Measurements from ENCODE around the gene RPL7A.

Gene RPL7A

GRCh38 chr9:133362359-133363044 lies 14.5 kb downstream of the RPL7A start:
- peaks cover 55% of the 10 kb centered on the region for H3K36me3 ChIP-seq (ENCODE audit: insufficient read depth, low read length)
- H3K27me3 ChIP-seq (ENCODE audit: control insufficient read depth in 1 of 2, insufficient read depth in 2 of 2, low read length in 2 of 2): no peaks in the 10 kb centered on the region
- no peaks in the 10 kb centered on the region for H3K9me3 ChIP-seq (ENCODE audit: low read length)
- H3K27ac ChIP-seq (ENCODE audit: low read depth, low read length): no peak overlapping the region
- H3K4me1 ChIP-seq (ENCODE audit: insufficient read depth, low read length): peaks cover 7% of the 10 kb centered on the region
- H3K4me3 ChIP-seq (ENCODE audit: low read depth in 1 of 2, low read length in 2 of 2): no peak overlapping the region
- H3K9ac ChIP-seq (ENCODE audit: low read length): no peak overlapping the region

GRCh38 chr9:133366435-133366834 lies 18.4 kb downstream of the RPL7A start:
- Histone ChIP-seq H3K4me3 (ENCODE audit: low read depth in 1 of 2, low read length in 2 of 2) (no peak overlapping the region), H3K4me1 (ENCODE audit: insufficient read depth, low read length) (peaks cover 33% of the 10 kb centered on the region), H3K36me3 (ENCODE audit: insufficient read depth, low read length) (peaks cover 59% of the 10 kb centered on the region), H3K9me3 (ENCODE audit: low read length) (no peaks in the 10 kb centered on the region), H3K9ac (ENCODE audit: low read length) (no peak overlapping the region), H3K27me3 (ENCODE audit: control insufficient read depth in 1 of 2, insufficient read depth in 2 of 2, low read length in 2 of 2) (no peaks in the 10 kb centered on the region), H3K27ac (ENCODE audit: low read depth, low read length) (no peak overlapping the region)

DNA sequence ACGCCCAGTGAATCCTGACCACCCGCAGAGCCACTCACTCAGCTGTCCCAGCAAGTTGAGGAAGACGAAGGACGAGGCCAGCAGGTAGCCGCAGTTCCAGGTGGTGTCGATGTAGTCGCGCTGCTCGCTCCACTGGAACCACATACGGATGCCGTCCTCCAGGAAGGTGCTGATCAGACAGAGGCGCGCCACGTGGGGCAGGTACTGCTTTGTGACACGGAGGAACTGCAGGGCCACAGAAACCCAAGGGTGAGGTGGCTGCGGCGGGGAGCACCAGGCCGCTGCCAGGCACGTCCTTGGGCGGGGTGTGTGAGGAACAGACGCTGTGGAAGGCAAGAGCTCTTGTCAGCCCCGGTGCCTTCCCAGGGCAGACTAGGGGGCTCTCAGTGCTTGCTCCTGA lies 19.2 kb downstream of the RPL7A start:
- Histone ChIP-seq H3K27me3 (ENCODE audit: control insufficient read depth in 1 of 2, insufficient read depth in 2 of 2, low read length in 2 of 2) (no peaks in the 10 kb centered on the region), H3K4me1 (ENCODE audit: insufficient read depth, low read length) (peaks cover 41% of the 10 kb centered on the region), H3K4me3 (ENCODE audit: low read depth in 1 of 2, low read length in 2 of 2) (no peak overlapping the region), H3K9ac (ENCODE audit: low read length) (no peak overlapping the region), H3K36me3 (ENCODE audit: insufficient read depth, low read length) (peaks cover 51% of the 10 kb centered on the region), H3K9me3 (ENCODE audit: low read length) (no peaks in the 10 kb centered on the region), H3K27ac (ENCODE audit: low read depth, low read length) (no peak overlapping the region)

DNA sequence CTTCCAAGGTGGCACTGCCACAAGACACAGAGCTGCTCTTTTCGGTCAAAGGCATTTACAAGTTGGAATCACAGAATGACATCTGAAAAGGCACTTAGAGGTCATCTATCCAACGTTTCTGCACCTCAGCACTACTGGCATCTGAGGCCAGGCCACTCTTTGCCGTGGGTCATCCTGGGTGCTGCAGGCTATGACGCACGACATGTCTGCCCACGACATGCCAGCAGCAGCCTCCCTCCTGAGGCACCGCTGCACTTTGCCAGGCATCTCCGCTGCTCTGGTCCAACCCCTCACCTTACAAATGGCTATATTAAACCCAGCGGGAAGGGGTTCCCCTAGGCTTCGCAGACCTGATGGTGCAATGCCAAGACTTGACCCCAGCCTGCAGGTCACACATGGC lies 19.8 kb downstream of the RPL7A start:
- no peaks in the 10 kb centered on the region for H3K9me3 ChIP-seq (ENCODE audit: low read length)
- H3K4me1 ChIP-seq (ENCODE audit: insufficient read depth, low read length): peaks cover 47% of the 10 kb centered on the region
- no peaks in the 10 kb centered on the region for H3K27me3 ChIP-seq (ENCODE audit: control insufficient read depth in 1 of 2, insufficient read depth in 2 of 2, low read length in 2 of 2)
- no peak overlapping the region for H3K27ac ChIP-seq (ENCODE audit: low read depth, low read length)
- H3K4me3 ChIP-seq (ENCODE audit: low read depth in 1 of 2, low read length in 2 of 2): no peak overlapping the region
- peaks cover 49% of the 10 kb centered on the region for H3K36me3 ChIP-seq (ENCODE audit: insufficient read depth, low read length)
- H3K9ac ChIP-seq (ENCODE audit: low read length): no peak overlapping the region

DNA sequence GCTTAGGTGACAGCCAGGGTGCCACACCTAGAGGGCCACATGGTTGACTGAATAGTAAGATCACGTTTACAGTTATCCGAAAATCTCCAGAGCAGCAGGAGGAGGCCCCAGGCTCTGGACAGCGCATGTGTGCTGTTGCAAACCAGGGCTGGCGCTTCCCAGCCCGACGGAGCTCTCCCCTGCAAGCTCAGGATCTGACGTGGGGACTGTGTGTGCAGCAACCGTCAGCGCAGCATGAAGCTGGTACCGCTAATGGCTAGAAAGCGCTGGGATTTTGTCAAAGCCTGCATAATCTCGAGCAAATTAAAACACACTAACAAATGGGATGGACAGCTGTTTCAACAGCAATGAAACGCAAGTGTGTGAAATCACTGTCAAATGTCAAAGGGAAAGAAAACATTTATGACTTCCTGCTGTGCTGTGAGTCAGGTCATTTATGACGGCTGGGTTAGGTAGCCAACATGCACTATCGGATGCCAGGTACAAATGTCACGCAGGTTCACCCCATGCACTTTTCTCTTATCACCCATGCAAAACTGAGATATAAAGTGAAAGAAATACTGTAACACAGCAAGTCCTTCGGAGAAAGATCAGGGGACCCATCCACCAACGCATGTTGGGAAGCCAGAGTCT lies 20.3 kb downstream of the RPL7A start:
- no peaks in the 10 kb centered on the region for H3K9me3 ChIP-seq (ENCODE audit: low read length)
- H3K36me3 ChIP-seq (ENCODE audit: insufficient read depth, low read length): peaks cover 48% of the 10 kb centered on the region
- H3K27ac ChIP-seq (ENCODE audit: low read depth, low read length): no peak overlapping the region
- no peak overlapping the region for H3K4me3 ChIP-seq (ENCODE audit: low read depth in 1 of 2, low read length in 2 of 2)
- no peaks in the 10 kb centered on the region for H3K27me3 ChIP-seq (ENCODE audit: control insufficient read depth in 1 of 2, insufficient read depth in 2 of 2, low read length in 2 of 2)
- peaks cover 49% of the 10 kb centered on the region for H3K4me1 ChIP-seq (ENCODE audit: insufficient read depth, low read length)
- H3K9ac ChIP-seq (ENCODE audit: low read length): no peak overlapping the region

DNA sequence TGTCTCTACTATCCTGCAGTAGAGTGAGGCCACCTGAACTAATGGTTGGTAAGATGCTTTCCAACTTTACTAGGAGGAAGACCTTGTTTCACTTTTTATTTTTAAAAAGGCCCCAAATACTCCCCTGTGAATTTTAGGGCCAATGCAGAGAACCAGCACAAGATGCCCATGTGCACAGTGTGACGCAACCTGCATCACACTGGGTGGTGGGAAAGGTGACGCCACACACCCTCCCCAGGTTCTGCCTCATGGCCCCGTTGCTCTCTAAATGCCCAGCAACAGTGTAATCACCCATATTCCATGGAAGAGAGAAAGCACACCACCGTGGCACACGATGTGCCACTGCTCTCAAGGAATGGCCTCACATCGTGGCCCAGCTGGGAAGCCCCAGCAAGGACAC lies 21.4 kb downstream of the RPL7A start:
- Histone ChIP-seq H3K4me3 (ENCODE audit: low read depth in 1 of 2, low read length in 2 of 2) (no peak overlapping the region), H3K9ac (ENCODE audit: low read length) (no peak overlapping the region), H3K9me3 (ENCODE audit: low read length) (no peaks in the 10 kb centered on the region), H3K27me3 (ENCODE audit: control insufficient read depth in 1 of 2, insufficient read depth in 2 of 2, low read length in 2 of 2) (no peaks in the 10 kb centered on the region), H3K27ac (ENCODE audit: low read depth, low read length) (no peak overlapping the region), H3K4me1 (ENCODE audit: insufficient read depth, low read length) (peaks cover 49% of the 10 kb centered on the region), H3K36me3 (ENCODE audit: insufficient read depth, low read length) (peaks cover 39% of the 10 kb centered on the region)

DNA sequence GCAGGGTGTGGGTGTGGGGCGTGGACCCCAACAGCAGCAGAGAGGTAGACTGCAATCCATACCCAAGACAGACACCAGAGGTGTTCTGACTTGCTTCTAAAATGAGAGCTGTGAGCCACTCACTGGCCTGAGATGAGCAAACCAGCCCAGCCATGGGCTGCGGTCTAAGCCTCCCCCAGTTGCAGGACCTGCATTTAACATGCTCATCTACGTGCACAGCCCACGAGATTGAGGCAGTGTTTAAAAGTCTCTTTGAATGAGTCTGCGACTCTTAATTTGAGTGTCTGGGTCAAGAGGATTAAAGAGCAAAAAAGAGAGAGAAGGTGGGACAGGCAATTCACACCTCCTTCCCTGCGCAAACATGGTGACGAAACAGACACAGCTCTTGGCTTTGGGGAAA lies 21.9 kb downstream of the RPL7A start:
- H3K4me1 ChIP-seq (ENCODE audit: insufficient read depth, low read length): peaks cover 54% of the 10 kb centered on the region
- H3K36me3 ChIP-seq (ENCODE audit: insufficient read depth, low read length): peaks cover 39% of the 10 kb centered on the region
- H3K9ac ChIP-seq (ENCODE audit: low read length): no peak overlapping the region

GRCh38 chr9:133370685-133371084 lies 22.7 kb downstream of the RPL7A start:
- H3K27ac ChIP-seq (ENCODE audit: low read depth, low read length): no peak overlapping the region
- no peaks in the 10 kb centered on the region for H3K9me3 ChIP-seq (ENCODE audit: low read length)
- no peak overlapping the region for H3K4me3 ChIP-seq (ENCODE audit: low read depth in 1 of 2, low read length in 2 of 2)
- H3K36me3 ChIP-seq (ENCODE audit: insufficient read depth, low read length): peaks cover 36% of the 10 kb centered on the region
- H3K9ac ChIP-seq (ENCODE audit: low read length): no peak overlapping the region
- H3K27me3 ChIP-seq (ENCODE audit: control insufficient read depth in 1 of 2, insufficient read depth in 2 of 2, low read length in 2 of 2): no peaks in the 10 kb centered on the region
- peaks cover 56% of the 10 kb centered on the region for H3K4me1 ChIP-seq (ENCODE audit: insufficient read depth, low read length)

More for the DNA sequence above, 21.9 kb downstream of the RPL7A start:
- H3K4me3 ChIP-seq (ENCODE audit: low read depth in 1 of 2, low read length in 2 of 2): no peak overlapping the region
- H3K27me3 ChIP-seq (ENCODE audit: control insufficient read depth in 1 of 2, insufficient read depth in 2 of 2, low read length in 2 of 2): no peaks in the 10 kb centered on the region
- no peak overlapping the region for H3K27ac ChIP-seq (ENCODE audit: low read depth, low read length)
- no peaks in the 10 kb centered on the region for H3K9me3 ChIP-seq (ENCODE audit: low read length)

- H3K4me3 ChIP-seq (ENCODE audit: low read depth in 1 of 2, low read length in 2 of 2): no peak overlapping the region
- H3K9ac ChIP-seq (ENCODE audit: low read length): no peak overlapping the region
- no peaks in the 10 kb centered on the region for H3K27me3 ChIP-seq (ENCODE audit: control insufficient read depth in 1 of 2, insufficient read depth in 2 of 2, low read length in 2 of 2)
- H3K36me3 ChIP-seq (ENCODE audit: insufficient read depth, low read length): peaks cover 30% of the 10 kb centered on the region
- H3K4me1 ChIP-seq (ENCODE audit: insufficient read depth, low read length): peaks cover 56% of the 10 kb centered on the region
- no peaks in the 10 kb centered on the region for H3K9me3 ChIP-seq (ENCODE audit: low read length)
- no peak overlapping the region for H3K27ac ChIP-seq (ENCODE audit: low read depth, low read length)
Observed at GRCh38 chr9:133371261-133371711, 23.3 kb downstream of the RPL7A start.

DNA sequence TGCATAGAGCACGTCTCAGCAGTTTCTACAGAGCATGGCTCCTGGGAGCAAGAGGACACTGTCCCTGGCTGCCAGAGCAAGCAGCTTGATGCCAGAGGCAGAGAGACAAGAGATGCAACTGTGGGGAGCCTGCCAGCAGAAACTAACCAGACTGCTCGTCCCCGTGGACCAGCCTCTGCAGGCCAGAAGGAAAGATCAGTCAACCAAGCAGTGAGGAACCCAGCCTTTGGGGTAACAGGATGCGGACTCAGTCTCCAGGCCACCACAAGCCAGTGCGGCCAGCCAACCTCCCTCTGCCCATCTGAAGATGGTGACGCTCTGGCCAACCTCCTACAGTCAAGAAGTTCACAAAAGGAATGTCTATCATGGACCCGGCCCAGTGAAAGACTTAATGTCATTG lies 24.1 kb downstream of the RPL7A start:
- H3K36me3 ChIP-seq (ENCODE audit: insufficient read depth, low read length): peaks cover 21% of the 10 kb centered on the region
- peaks cover 60% of the 10 kb centered on the region for H3K4me1 ChIP-seq (ENCODE audit: insufficient read depth, low read length)
- no peaks in the 10 kb centered on the region for H3K27me3 ChIP-seq (ENCODE audit: control insufficient read depth in 1 of 2, insufficient read depth in 2 of 2, low read length in 2 of 2)
- no peaks in the 10 kb centered on the region for H3K9me3 ChIP-seq (ENCODE audit: low read length)
- H3K27ac ChIP-seq (ENCODE audit: low read depth, low read length): no peak overlapping the region
- H3K9ac ChIP-seq (ENCODE audit: low read length): no peak overlapping the region
- no peak overlapping the region for H3K4me3 ChIP-seq (ENCODE audit: low read depth in 1 of 2, low read length in 2 of 2)

DNA sequence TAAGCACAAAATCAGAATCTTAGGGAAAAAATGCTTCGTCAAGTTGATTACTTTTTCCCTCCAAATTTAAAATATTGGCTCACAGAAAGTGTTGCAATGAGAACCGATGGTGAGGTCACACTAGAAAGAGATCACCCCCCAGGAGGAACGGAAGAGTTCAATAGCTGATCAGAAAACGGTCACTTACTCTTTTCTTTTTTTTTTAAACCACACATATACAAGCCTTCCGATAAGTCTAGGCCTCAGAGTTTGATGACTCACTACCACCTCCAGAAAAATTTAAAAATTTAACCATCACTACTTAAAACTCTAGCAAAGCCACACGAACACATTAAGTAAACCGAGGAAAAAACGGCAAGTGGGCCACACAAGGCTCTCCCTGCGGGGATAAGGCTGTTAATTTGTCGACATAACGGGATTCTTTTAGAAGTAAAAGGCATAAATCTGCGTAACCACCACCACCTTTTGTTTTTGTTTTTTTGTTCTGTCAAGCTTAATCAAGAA lies 26.6 kb downstream of the RPL7A start:
- Histone ChIP-seq H3K27me3 (ENCODE audit: control insufficient read depth in 1 of 2, insufficient read depth in 2 of 2, low read length in 2 of 2) (no peaks in the 10 kb centered on the region), H3K4me1 (ENCODE audit: insufficient read depth, low read length) (peaks cover 44% of the 10 kb centered on the region), H3K4me3 (ENCODE audit: low read depth in 1 of 2, low read length in 2 of 2) (peak overlapping the region; percentile 86 to 87), H3K36me3 (ENCODE audit: insufficient read depth, low read length) (peaks cover 18% of the 10 kb centered on the region), H3K27ac (ENCODE audit: low read depth, low read length) (peak overlapping the region; percentile 86), H3K9ac (ENCODE audit: low read length) (peak overlapping the region; percentile 97), H3K9me3 (ENCODE audit: low read length) (no peaks in the 10 kb centered on the region)
